ENCODE results near the gene ATF2. TPM values are rescaled to one million over a fixed set of nuclear protein-coding genes. Genes with fewer than 3 reads are reported as not detected.
A peak's percentile ranks its signal among the peaks of the same experiment; 100 is the strongest.
"Not testable (repeated sequence)": the region's sequence is repeated elsewhere in the genome, so short reads cannot be mapped to it uniquely, and the experiment has no call there.

ATF2 gene
- total RNA-seq, 1 experiment from 2014 or later = 39.9 TPM

DNA sequence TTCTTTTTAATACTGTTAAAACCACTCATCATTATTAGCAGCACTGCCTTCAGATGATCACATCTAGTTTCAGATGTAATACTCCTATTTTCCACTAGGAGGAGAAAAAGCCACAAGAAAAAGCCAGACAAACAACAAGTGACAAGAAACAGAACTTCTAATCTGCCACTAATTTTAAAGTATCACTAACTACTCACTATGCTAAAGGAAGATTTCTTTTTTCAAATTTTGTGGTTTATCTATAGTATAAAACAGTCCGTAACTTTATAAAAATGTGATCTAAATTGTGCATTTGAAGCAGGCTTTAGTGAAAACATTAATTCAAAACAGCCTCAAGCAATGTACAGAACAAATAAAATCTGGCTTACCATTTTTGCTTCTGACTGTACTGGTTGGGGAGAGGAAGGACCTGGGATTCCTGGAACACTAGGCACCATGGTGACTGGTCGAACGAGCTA, 56.8 kb downstream of the ATF2 start:
- peaks cover 56% of the 10 kb centered on the region for H3K36me3 Mint-ChIP-seq
- TF ChIP-seq, protein P1, sequence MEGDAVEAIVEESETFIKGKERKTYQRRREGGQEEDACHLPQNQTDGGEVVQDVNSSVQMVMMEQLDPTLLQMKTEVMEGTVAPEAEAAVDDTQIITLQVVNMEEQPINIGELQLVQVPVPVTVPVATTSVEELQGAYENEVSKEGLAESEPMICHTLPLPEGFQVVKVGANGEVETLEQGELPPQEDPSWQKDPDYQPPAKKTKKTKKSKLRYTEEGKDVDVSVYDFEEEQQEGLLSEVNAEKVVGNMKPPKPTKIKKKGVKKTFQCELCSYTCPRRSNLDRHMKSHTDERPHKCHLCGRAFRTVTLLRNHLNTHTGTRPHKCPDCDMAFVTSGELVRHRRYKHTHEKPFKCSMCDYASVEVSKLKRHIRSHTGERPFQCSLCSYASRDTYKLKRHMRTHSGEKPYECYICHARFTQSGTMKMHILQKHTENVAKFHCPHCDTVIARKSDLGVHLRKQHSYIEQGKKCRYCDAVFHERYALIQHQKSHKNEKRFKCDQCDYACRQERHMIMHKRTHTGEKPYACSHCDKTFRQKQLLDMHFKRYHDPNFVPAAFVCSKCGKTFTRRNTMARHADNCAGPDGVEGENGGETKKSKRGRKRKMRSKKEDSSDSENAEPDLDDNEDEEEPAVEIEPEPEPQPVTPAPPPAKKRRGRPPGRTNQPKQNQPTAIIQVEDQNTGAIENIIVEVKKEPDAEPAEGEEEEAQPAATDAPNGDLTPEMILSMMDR (IDR thresholded peaks at IDR 0.05) = peak; percentile 61
- TF ChIP-seq HMGXB4 (CRISPR knock-in tag; IDR thresholded peaks at IDR 0.05) = no peak
- no peaks in the 10 kb centered on the region for H3K4me1 Mint-ChIP-seq
- H3K27ac Mint-ChIP-seq = no peak overlapping the region
- no peaks in the 10 kb centered on the region for H3K27me3 Mint-ChIP-seq (ENCODE audit: low read depth)
- CTCF ChIA-PET = no interaction called here
- POLR2A ChIA-PET = no interaction called here
- no peak for DNase-seq (ENCODE audit: low spot score)
- no peak overlapping the region for H3K4me3 Mint-ChIP-seq
- peak; percentile 32; the same call in 1 of the 2 replicates for ATAC-seq
- peaks cover 20% of the 10 kb centered on the region for H3K9me3 Mint-ChIP-seq

DNA sequence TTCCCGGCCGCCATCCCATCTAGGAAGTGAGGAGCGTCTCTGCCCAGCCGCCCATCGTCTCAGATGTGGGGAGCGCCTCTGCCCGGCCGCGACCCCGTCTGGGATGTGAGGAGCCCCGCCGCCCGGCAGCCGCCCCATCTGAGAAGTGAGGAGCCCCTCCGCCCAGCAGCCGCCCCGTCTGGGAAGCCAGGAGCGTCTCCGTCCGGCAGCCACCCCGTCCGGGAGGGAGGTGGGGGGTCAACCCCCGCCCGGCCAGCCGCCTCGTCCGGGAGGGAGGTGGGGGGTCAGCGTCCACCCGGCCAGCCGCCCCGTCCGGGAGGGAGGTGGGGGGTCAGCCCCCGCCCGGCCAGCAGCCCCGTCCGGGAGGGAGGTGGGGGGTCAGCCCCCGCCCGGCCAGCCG, 59.9 kb downstream of the ATF2 start:
- H3K4me3 Mint-ChIP-seq; ATAC-seq; H3K27me3 Mint-ChIP-seq (ENCODE audit: low read depth); CTCF ChIA-PET; H3K27ac Mint-ChIP-seq; POLR2A ChIA-PET; H3K4me1 Mint-ChIP-seq; DNase-seq (ENCODE audit: low spot score): not testable (repeated sequence)
- Mint-ChIP-seq H3K36me3 (peaks cover 39% of the 10 kb centered on the region), H3K9me3 (peaks cover 20% of the 10 kb centered on the region)

DNA sequence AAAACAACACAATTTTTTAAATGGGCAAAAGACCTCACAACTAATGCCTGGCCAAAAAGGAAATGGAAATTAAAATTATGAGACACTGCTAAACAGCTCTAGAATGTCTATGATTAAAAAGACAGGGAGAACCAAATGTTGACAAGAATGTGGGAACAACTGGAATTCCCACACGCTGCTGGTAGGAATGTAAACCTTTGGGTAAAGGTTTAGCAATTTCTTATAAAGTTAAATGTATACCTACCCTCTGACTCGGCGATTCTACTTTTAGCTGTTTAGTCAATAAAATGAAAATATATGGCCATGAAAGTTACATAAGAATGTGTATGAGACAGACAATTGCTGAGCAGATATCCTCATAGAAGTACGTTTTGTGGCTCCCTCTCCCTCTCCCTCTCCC, 60.9 kb downstream of the ATF2 start:
- Mint-ChIP-seq H3K27ac (no peak overlapping the region), H3K36me3 (peaks cover 41% of the 10 kb centered on the region)
- CTCF ChIA-PET = no interaction called here

More for the DNA sequence above, 60.9 kb downstream of the ATF2 start:
- H3K27me3 Mint-ChIP-seq (ENCODE audit: low read depth) = no peaks in the 10 kb centered on the region
- H3K4me1 Mint-ChIP-seq = no peaks in the 10 kb centered on the region
- H3K9me3 Mint-ChIP-seq = peaks cover 20% of the 10 kb centered on the region
- DNase-seq (ENCODE audit: low spot score) (no peak), ATAC-seq (no peak)
- POLR2A ChIA-PET = no interaction called here
- no peak for TF ChIP-seq ZBTB43 (CRISPR knock-in tag; IDR thresholded peaks at IDR 0.05)
- TF ChIP-seq, protein P2, sequence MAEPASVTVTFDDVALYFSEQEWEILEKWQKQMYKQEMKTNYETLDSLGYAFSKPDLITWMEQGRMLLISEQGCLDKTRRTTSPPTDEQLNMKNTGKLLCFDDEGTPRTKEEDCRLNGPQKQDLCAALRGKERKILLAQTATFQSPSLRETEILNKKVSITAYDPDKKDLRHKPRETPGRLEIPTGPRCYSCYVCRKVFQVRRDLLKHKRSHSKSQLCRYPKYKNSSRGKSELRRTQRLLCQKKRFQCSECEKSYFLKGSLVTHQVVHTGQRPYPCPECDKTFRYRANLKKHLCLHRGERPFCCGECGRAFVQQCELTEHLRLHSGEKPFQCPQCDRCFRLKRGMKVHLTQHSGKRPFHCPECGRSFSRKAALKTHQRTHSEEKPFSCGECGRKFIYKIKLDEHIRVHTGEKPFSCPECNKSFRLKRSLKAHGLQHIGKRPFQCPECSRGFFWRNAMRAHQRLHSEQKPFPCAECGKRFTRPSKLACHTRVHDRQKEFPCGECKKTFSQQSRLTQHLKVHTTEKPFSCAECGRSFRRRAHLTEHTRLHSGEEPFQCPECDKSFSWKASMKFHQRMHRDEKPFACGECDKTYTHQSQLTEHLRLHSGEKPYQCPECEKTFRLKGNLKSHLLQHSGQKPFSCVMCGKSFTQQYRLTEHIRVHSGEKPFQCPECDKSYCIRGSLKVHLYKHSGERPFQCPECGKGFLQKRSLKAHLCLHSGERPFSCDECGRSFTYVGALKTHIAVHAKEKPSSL (CRISPR knock-in tag; conservative IDR thresholded peaks at IDR 0.05) = no peak
- no peak for TF ChIP-seq ZNF281 (CRISPR knock-in tag; IDR thresholded peaks at IDR 0.05)
- no peak for TF ChIP-seq HMGXB4 (CRISPR knock-in tag; IDR thresholded peaks at IDR 0.05)
- TF ChIP-seq JAZF1 (CRISPR knock-in tag; IDR thresholded peaks at IDR 0.05) = no peak
- no peak overlapping the region for H3K4me3 Mint-ChIP-seq

All from WTC11 (cell line).